Left lung (tissue), 10 donors: ENCODE data around the gene CAPN5. TPM values are rescaled to one million over a fixed set of nuclear protein-coding genes. Genes with fewer than 3 reads are reported as not detected.

Experiments
- ATAC-seq: fragments of 200-7000 bp; cut with Tn5 transposase; one replicate; pipeline ENCODE4 v1.9.1; 2020; ENCODE audit warnings: moderate library complexity
- DNase-seq, 4 donors: peaks; one replicate each; pipeline ENCODE4 v3.0.0-alpha.2; 2013 to 2020
- H3K27ac ChIP-seq, 2 donors: fragments of 200-600 bp; sonication (generic) in 1 of 2; one replicate each; pipeline versions ENCODE4 v1.5.0 to v1.8.0; 2020 to 2021
- H3K27me3 ChIP-seq, 2 donors: fragments of 200-600 bp; sonication (generic) in 1 of 2; one replicate each; pipeline versions ENCODE4 v1.5.0 to v1.8.0; 2020 to 2021
- H3K36me3 ChIP-seq, 2 donors: fragments of 200-600 bp; sonication (generic) in 1 of 2; one replicate each; pipeline versions ENCODE4 v1.5.0 to v1.8.0; 2020 to 2021
- H3K4me1 ChIP-seq, 2 donors: fragments of 200-600 bp; one replicate each; pipeline ENCODE4 v1.8.0; 2021
- H3K4me3 ChIP-seq, 2 donors: fragments of 200-600 bp; sonication (generic) in 1 of 2; one replicate each; pipeline versions ENCODE4 v1.5.0 to v1.8.0; 2020 to 2021; ENCODE audit warnings: mild to moderate bottlenecking in 1 of 2
- H3K9me3 ChIP-seq, 2 donors: fragments of 200-600 bp; sonication (generic) in 1 of 2; one replicate each; pipeline versions ENCODE4 v1.5.0 to v1.8.0; 2020 to 2021
- CTCF ChIP-seq, 2 donors: fragments of 200-600 bp; sonication (generic) in 1 of 2; IDR thresholded peaks; one replicate each; pipeline versions ENCODE4 v1.5.0 to v1.8.0; 2021; ENCODE audit warnings: antibody characterized with exemption in 2 of 2
- intact Hi-C, 2 donors: fragments of 100-400 bp; cut with DNase I; formaldehyde crosslinking; loops; one replicate each; pipeline versions ENCODE4 v1.11.2 to v1.14.2; 2022
- polyA plus RNA-seq, 6 donors: library from polyadenylated mRNA; unstranded; fragments of 120-200 nt; gene quantifications; one replicate each; pipeline ENCODE4 v1.2.1, GENCODE V29; 2013; ENCODE audit not compliant: insufficient read length in 6 of 6
- total RNA-seq, 2 donors: library from RNA; stranded (reverse); fragmentation: NEBNext Ultra II Directional; extraction: Animal tissue kit (Norgen Biotek cat#: 25700); gene quantifications; one replicate each; pipeline ENCODE4 v1.2.1, GENCODE V29; 2021
- donor health status: DM: no; HTN: yes; CAD: no.
- donor health status: DM: no; HTN: no; CAD: no.

Gene CAPN5
- total and polyA plus RNA-seq, 8 donors: 11.7 to 32.9 (median 24.8) TPM

GRCh38 chr11:77147668-77148321 lies 81.0 kb downstream of the CAPN5 start:
- DNase-seq: peak in 2 of 4 donors; percentile 47 to 73
- no peak for TF ChIP-seq CTCF (IDR thresholded peaks at IDR 0.05)
- intact Hi-C loops: no loop called here
- Histone ChIP-seq H3K4me3 (peak overlapping the region in 1 of 2 donors; percentile 20), H3K36me3 (no peaks in the 10 kb centered on the region), H3K27me3 (peaks cover 0 to 17% of the 10 kb centered on the region in 2 donors), H3K9me3 (no peaks in the 10 kb centered on the region), H3K4me1 (no peaks in the 10 kb centered on the region), H3K27ac (no peak overlapping the region)
- ATAC-seq: peak; percentile 73

- ATAC-seq (no peak), DNase-seq (peak in 1 of 4 donors; percentile 47)
- H3K36me3 ChIP-seq: no peaks in the 10 kb centered on the region
- no peaks in the 10 kb centered on the region for H3K9me3 ChIP-seq
- H3K27me3 ChIP-seq: peaks cover 0 to 17% of the 10 kb centered on the region in 2 donors
- no peaks in the 10 kb centered on the region for H3K4me1 ChIP-seq
- TF ChIP-seq CTCF (IDR thresholded peaks at IDR 0.05): no peak
- no peak overlapping the region for H3K27ac ChIP-seq
- intact Hi-C loops: no loop called here
- no peak overlapping the region for H3K4me3 ChIP-seq
Observed at GRCh38 chr11:77148963-77149715, 82.4 kb downstream of the CAPN5 start.

GRCh38 chr11:77149716-77150392 lies 83.1 kb downstream of the CAPN5 start:
- intact Hi-C loops: no loop called here
- no peak for TF ChIP-seq CTCF (IDR thresholded peaks at IDR 0.05)
- H3K4me1 ChIP-seq: no peaks in the 10 kb centered on the region
- H3K9me3 ChIP-seq: no peaks in the 10 kb centered on the region
- H3K36me3 ChIP-seq: no peaks in the 10 kb centered on the region
- DNase-seq (peak in 1 of 4 donors; percentile 69), ATAC-seq (no peak)
- peaks cover 0 to 17% of the 10 kb centered on the region in 2 donors for H3K27me3 ChIP-seq
- H3K27ac ChIP-seq: no peak overlapping the region
- no peak overlapping the region for H3K4me3 ChIP-seq

- Histone ChIP-seq H3K4me1 (no peaks in the 10 kb centered on the region), H3K27ac (no peak overlapping the region), H3K4me3 (no peak overlapping the region), H3K36me3 (no peaks in the 10 kb centered on the region), H3K27me3 (peaks cover 0 to 17% of the 10 kb centered on the region in 2 donors), H3K9me3 (no peaks in the 10 kb centered on the region)
- intact Hi-C loops: no loop called here
- no peak for ATAC-seq
- peak in 1 of 4 donors; percentile 59 for DNase-seq
- no peak for TF ChIP-seq CTCF (IDR thresholded peaks at IDR 0.05)
Observed at GRCh38 chr11:77150836-77151235, 84.1 kb downstream of the CAPN5 start.
